HG03135 (cell line): ENCODE measurements around the gene ADGRE2.
"Not testable (repeated sequence)": the region's sequence is repeated elsewhere in the genome, so short reads cannot be mapped to it uniquely, and the experiment has no call there.

Source experiments
- ATAC-seq: cut with Tn5 transposase; IDR thresholded peaks from one replicate; pipeline ENCODE4 v1.9.1; 2021; ENCODE audit warnings: mild to moderate bottlenecking, moderate library complexity; ENCODE audit not compliant: unreplicated experiment

ADGRE2 gene

GRCh38 chr19:14780622-14781225 is 2.4 kb upstream of the ADGRE2 start:
- ATAC-seq: not testable (repeated sequence)

GRCh38 chr19:14779151-14779550 is 791 bp upstream of the ADGRE2 start:
- ATAC-seq: no peak

DNA sequence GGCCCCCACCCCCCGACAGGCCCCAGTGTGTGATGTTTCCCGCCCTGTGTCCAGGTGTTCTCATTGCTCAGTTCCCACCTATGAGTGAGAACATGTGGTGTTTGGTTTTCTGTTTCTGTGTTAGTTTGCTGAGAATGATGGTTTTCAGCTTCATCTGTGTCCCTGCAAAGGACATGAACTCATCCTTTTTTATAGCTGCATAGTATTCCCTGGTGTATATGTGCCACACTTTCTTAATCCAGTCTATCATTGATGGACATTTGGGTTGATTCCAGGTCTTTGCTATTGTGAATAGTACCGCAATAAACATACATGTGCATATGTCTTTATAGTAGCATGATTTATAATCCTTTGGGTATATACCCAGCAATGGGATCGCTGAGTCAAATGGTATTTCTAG is 715 bp downstream of the ADGRE2 start:
- ATAC-seq: not testable (repeated sequence)

GRCh38 chr19:14775869-14776586 is 2.3 kb downstream of the ADGRE2 start:
- ATAC-seq: no peak

- not testable (repeated sequence) for ATAC-seq
These were observed 3.0 kb downstream of the ADGRE2 start for GRCh38 chr19:14775326-14775725.

DNA sequence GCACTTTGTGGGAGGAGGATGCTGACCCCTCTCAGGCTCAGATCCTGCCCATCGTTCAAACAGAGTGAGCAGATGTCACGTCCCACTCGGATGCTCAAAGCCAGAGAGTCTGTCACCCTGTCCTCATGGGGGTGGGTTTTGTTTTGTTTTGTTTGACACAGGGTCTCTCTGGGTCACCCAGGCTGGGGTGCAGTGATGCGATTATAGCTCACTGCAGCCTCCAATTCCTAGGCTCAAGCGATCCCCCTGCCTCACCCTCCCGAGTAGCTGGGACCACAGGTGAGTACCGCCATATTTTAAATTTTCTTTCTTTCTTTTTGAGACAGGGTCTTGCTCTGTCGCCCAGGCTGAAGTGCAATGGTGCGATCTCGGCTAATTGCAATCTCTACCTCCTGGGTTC is 4.0 kb downstream of the ADGRE2 start:
- no peak for ATAC-seq

DNA sequence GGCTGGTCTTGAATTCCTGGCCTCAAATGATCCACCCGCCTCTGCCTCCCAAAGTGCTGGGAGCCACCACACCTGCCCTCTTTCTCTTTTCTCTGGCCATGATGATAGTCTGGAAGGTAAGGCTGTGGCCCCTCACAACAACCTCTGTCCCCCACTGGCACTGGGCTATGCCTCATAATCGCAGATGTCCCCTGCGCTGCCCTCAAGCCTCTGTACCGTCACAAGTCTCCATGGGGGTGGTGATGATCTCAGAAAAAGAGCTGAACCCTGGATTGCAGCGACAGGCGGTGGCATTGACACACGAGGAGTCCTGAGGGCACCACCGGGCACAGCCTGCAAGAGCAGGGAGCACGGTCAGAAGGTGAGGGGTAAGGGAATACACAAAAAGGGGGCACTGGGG is 4.6 kb downstream of the ADGRE2 start:
- ATAC-seq: not testable (repeated sequence)

DNA sequence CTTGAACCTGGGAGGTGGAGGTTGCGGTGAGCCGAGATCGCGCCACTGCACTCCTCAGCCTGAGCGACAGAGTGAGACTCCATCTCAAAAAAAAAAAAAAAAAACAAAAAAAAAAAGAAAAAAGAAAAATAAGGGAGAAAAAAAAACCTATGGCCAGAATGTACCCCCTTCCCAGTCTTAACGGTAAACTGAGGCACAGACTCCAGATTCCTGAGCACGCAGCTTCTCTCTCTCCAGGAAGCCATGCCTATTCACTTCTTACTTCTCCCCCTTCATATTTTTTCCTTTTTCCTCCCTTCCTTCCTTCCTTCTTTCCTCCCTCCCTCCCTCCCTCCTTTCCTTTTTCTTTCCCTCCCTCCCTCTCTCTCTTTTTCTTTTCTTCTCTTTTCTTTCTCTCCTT is 5.4 kb downstream of the ADGRE2 start:
- no peak for ATAC-seq

- ATAC-seq: no peak
These were observed 5.9 kb downstream of the ADGRE2 start for GRCh38 chr19:14772467-14772866.

GRCh38 chr19:14770944-14771839 is 7.2 kb downstream of the ADGRE2 start:
- no peak for ATAC-seq

GRCh38 chr19:14770136-14770535 is 8.2 kb downstream of the ADGRE2 start:
- ATAC-seq: no peak

DNA sequence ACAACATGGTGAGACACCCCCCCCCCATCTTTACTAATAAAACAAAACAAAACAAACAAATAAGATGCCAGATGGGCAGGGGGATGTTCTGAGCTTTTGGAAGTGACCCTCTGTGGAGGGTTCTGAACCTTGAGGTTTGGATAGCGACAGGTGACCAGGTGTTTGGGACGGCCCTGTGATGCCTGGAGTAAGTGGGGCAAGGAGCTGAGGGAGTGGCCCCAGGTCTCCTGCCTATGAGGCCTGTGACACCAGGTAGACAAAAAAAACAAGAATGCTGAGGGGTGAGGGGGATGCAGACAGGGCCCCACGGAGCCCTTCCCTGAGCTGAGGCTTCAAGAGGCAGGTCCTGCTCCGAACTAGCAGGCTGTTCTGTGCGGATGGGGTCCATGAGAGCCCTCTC is 9.2 kb downstream of the ADGRE2 start:
- no peak for ATAC-seq

- no peak for ATAC-seq
These were observed 10.4 kb downstream of the ADGRE2 start for GRCh38 chr19:14768001-14768400.

- ATAC-seq: no peak
These were observed 10.8 kb downstream of the ADGRE2 start for GRCh38 chr19:14767466-14767971.

GRCh38 chr19:14765841-14766240 is 12.5 kb downstream of the ADGRE2 start:
- ATAC-seq: not testable (repeated sequence)

- ATAC-seq: not testable (repeated sequence)
These were observed 13.0 kb downstream of the ADGRE2 start for GRCh38 chr19:14765403-14765802.

- ATAC-seq: no peak
These were observed 14.0 kb downstream of the ADGRE2 start for GRCh38 chr19:14764401-14764800.

DNA sequence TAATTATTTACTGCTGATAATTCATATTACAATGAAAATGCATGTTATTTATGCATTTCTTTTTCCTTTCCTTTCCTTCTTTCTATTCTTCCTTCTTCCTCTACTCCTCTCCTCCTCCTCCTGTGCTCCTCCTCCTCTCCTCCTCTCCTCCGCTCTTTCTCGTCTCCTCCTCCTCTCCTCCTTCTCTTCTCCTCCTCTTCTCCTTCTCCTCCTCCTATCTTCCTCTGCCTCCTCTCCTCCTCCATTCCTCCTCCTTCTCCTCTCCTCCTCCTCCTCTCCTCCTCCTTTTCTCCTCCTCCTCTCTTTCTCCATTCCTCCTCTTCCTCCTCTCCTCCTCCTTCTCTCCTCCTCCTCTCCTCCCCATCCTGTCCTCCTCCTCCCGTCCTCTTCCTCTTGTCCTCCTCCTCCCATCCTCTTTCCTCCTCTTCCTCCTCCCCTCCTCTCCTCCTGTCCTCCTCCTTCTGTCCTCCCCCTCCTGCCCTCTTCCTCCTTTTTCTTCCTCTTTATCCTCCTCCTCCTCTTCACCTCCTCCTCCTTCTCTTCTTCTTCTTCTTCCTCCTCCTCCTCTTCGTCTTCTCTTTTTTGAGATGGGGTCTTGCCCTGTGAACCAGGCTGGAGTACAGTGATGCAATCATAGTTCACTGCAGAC is 14.7 kb downstream of the ADGRE2 start:
- no peak for ATAC-seq

GRCh38 chr19:14762111-14762510 is 16.2 kb downstream of the ADGRE2 start:
- no peak for ATAC-seq

DNA sequence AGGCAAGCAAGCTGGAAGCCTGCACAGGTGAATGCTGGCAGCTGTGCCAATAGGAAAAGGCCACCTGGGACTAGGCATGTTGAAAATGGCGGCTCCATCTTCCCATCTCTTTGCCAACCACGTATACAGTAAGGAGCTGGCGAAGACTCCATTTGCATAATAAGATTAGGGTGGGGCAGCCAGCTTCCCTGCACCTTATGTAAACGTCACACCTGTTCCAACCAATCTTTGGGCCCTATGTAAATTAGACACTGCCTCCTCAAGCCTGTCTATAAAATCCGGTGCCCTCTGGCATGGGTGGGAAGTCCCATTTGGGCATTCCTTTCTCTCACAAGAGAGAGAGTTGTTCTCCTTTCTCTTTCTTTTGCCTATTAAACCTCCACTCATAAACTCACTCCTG is 16.8 kb downstream of the ADGRE2 start:
- no peak for ATAC-seq

DNA sequence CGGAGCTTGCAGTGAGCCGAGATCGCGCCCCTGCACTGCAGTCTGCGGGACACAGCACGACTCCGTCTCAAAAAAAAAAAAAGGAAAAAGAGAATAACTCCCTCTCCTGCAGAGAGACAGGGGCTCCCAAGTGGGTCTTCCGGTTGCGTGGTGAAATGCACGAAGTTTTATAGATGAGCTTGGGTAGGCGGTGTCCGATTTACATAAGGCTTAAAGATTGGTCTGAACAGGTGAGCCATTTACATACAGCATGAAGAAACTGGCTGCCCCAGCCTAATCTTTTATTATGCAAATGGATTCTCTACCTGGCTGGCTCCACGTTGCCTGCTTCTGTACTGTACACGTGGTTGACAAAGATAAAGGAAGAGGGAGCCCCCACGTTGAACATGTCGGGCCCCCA is 19.5 kb downstream of the ADGRE2 start:
- no peak for ATAC-seq
